OCI-M2 (cell line): ENCODE results near the gene DMWD.
A peak's percentile ranks its signal among the peaks of the same experiment; 100 is the strongest.

Experiments
- DNase-seq: peaks from one replicate; lab custom pipeline; 2025; ENCODE audit not compliant: unreplicated experiment; lab: John Stamatoyannopoulos, UW

Gene DMWD

DNA sequence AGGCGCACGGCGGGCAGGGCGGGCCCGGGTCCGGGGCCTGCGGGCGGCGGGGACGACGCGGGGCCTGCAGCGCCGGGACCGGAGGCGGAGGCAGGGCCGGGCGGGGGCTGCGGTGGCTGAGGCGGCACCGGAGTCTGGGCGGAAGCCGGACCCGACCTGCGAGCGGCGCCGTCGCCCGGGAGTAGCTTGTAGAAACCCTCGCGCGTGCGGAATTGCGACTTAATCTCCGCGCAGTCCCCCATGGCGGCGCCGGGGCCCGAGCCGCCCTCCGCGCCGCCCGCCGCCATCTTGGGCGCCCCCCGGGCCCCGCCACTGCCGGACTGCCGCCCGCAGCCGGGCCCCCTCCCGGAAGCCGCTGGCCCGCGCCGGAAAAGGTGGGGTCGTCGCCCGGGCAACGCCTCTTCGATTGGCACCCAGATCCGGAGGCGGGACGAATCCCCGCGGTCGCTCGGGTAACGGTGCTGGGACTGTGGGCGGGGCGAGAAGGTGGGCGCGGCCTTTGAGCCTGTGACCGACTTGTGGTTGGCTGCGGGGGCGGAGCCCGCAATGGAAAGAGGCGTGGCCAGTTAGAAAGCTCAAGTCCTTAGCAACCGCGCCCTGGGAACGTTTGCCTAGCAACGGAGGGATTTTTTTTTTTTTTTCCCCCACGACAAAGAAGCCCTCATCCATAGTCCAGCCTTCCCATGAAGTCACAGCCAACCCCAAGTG is at the start of gene DMWD:
Gene DMWD, minus strand, starts transcription at position 376 of the 708 bp plus-strand sequence. Its CDS starts 89 bp downstream, at position 287.
- peak; percentile 96 for DNase-seq

GRCh38 chr19:45842198-45842597 is 49.6 kb upstream of the DMWD start:
- no peak for DNase-seq

- DNase-seq: no peak
Observed at GRCh38 chr19:45834970-45835369, 42.3 kb upstream of the DMWD start.

- no peak for DNase-seq
Observed at GRCh38 chr19:45828945-45829344, 36.3 kb upstream of the DMWD start.

GRCh38 chr19:45828523-45828922 is 35.9 kb upstream of the DMWD start:
- DNase-seq: no peak

DNA sequence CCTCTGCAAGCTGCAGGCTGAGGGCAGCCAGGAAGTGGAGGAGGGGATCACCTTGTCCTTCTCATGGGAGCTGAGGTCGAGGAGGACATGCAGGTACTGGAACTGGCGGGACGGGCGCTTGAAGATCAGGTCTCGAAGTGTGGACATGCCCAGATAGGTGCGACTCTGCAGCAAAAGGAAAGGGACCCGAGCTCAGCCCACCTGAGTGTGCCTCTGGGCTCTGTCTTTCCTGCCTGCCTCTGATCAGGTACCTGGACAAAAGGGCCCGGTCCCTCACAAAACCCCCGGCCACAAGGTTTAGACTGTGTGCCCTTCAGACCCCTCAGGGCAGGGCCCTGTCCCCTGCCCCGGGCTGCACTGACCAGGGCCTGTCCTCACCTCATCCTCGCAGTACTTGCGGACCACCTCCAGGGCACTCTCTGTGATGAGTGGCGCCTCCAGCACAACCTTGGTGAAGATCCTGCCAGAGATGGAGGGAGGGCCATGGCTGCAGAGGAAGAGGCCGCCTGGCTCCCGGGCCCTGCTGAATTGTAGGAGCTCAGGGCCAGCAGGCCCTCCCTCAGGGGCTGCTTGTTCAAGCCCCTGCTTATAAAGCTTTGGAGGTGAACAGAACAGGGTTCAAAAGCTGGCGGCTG is 34.9 kb upstream of the DMWD start:
- no peak for DNase-seq

DNA sequence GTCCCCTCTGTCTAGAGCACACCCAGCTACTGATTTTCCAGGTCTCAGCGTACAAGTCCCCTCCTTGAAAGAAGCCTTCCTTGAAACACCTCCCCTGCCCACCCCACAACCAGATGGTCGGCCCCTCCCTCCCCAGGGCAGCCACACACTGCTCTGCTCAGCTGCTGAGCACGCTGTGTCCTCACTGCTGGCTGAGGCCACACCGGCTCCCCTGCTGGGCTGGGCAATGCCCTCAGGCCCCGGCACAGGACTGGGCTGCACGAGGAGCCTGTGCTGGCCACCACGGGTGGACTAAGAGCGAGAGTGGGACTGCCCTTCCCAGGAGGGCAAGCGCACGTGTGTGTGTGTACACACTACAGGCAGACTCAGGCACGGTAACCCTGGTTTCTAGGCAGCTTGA is 34.3 kb upstream of the DMWD start:
- no peak for DNase-seq

DNA sequence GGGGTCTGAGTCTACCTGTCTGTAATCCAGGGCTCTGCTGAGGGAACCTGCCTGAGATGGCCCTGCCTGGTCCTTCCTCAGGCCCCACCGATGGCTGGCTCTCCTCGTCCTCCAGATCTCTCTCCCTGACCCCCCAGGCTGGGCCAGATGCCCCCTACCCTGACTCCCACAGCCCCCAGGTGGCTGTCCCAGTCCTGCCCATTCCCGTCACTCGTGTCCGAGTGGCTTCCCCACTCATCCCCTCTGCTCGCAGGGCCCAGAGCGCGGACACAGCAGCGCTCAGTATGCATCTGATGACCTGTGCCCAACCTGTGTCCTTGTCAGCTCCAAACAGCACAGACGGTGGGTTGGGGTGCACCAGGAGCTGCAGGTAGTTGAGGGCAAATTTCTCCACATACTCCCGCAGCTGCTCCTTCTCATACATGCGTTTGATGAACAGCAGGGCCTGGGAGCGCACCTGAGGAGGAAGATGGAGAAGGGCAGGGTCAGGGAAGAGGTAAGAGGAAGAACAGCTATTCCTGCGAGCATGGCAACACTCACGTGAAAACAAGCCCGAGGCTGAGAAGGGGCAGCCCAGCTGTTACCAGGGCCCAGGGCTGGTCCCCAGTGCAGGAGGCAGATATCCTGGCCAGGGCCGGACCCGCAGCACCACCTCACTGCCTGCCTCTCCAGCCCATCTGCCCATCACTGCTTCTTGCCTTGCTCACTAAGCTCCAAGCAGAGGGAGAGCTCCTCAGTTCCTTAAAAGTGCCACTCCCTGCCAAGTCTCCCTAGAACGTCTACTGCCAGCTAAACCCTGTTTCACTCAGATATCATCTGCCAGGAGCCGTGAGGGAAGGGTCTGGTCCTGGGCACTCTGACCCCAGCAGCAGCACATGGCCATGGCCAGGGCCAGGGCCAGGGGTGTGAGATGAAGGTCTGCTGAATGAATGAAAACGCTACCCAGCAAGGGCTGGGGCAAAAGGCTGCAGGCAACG is 33.6 kb upstream of the DMWD start:
- DNase-seq: no peak

DNA sequence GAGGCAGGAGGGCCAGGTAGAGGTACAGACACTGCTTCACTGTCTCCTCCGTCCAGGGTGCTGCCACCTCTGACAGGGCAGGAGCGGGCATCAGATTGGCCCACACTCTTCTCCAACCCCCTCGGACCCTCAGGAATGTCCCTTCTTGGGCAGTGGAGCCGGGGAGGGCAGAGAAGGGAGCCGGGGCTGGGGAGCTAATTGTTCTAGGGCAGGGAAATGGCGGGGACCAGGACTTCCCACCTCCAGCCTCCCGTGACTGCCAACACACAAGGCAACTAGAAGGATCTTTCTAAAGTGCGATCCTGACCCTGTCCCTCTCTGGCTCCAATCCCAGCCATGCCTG is 32.6 kb upstream of the DMWD start:
- DNase-seq: no peak

DNA sequence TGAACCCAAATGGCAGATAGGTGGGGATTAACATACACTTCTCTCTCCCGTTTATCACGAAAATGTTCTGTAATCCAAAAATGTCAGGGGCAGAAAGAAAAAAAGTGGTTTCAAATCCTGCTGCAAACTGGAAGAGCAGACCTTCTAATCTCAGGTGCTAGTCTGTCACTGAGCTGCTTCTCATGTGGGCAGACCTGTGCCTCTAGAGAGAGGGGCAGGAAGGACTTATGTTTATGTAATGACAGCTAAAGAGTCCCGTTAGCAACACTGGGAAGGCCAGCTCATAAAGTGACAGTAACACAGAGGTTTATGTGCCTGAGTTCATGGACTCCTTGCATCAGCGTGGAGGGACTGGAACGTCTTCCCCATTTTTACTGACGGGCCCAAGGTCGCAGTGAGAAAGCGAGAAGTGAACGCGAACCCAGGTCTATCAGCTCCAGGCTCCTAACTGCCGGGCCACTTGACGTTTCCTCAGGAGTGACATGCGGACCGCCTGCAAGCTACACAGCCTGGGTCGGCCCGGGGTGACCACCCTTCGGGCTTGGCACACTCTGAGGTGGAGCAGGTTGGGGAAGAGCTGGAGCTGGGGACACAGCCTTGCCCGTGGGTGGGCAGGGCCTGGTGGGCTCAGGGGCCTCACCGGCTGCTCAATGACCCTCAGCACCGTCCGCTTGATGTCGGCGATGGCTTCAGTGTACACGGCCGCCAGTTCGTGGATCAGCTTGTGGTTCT is 32.1 kb upstream of the DMWD start:
- DNase-seq: no peak

GRCh38 chr19:45824041-45824471 is 31.4 kb upstream of the DMWD start:
- DNase-seq: no peak

GRCh38 chr19:45823182-45823581 is 30.5 kb upstream of the DMWD start:
- DNase-seq: no peak

DNA sequence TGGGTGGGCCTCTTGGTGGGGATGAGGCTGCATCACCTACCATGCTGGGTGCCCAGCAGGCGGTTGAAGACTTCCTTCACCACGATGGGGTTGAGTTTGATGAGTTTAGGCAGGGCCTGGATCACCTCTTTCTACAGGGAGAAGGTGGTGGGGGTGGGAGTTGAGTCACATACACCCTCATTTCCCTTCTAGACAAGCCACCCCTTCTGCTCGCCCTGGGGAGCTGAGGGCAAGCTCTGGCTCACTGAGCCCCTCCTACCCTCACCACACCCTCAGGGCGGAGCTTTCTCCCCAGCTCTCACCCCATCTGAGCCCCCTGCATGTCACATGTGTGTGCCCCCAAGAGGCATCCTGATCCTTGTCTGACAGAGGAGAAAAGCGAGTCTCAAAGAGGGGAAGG is 30.1 kb upstream of the DMWD start:
- DNase-seq: no peak

DNA sequence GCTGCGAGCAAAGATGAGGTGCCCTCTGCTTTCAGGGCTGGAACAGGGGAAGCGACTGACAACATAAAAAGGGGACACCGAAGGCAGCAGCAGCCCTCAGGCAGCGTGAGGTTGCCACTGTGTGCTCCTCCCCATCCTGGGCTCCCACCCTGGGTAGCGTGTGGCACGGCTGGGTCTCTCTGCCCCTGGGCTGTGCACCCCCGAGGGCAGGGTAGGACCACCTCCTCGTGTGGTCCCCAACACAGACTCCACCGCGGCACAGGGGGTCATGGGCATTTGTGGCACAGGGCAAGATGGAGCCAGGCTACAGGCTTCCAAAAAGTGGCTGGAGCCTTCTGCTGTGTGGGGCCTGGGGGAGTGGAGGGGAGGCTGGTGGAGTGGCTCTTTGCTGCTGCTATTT is 28.9 kb upstream of the DMWD start:
- no peak for DNase-seq

- no peak for DNase-seq
Observed at GRCh38 chr19:45821103-45821521, 28.5 kb upstream of the DMWD start.

GRCh38 chr19:45820413-45821102 is 27.9 kb upstream of the DMWD start:
- no peak for DNase-seq

- DNase-seq: no peak
Observed at GRCh38 chr19:45819769-45820168, 27.1 kb upstream of the DMWD start.

- DNase-seq: no peak
Observed at GRCh38 chr19:45817725-45818301, 25.2 kb upstream of the DMWD start.

DNA sequence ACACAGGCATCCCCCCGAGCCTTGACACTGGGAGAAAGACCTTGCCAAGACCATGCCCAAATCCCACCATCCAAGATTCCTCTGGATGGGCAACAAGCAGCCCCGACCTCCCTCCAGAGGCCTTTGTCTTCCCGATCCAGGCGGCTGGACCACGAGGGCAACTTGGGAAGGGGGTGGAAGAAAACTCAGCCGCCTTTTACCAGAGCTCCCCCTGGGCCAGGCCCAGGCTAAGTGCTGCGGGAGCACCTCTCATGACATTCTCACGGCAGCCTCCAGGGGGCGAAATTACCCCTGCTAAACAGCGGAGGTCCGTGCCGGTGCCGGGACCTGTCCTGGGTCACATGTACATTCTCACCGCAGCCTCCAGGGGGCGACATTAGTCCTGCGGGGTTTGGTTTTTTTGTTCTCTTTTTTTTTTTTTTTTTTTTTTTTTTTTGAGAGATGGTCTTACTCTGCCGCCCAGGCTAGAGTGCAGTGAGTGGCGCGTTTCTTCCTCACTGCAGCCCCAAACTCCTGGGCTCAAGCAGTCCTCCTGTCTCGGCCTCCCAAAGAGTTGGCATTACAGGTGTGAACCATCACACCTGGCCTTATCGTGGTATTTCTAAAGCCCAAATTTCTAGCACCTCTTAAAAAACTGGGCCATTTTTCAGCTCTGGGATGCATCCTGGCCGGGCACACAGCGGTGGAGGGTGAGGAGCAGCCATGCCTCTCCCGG is 24.5 kb upstream of the DMWD start:
- peak; percentile 89 for DNase-seq
